HTERT RPE-1 (cell line): Measurements from ENCODE around the gene ZNF524.

Source experiments
- in situ Hi-C: fragments of 300-500 bp; cut with MboI; formaldehyde crosslinking; loops from 4 replicates; pipeline ENCODE4 v1.14.3; 2020; ENCODE audit warnings: low sequenced_read_pairs

The ZNF524 gene

GRCh38 chr19:55619286-55619685 is 19.2 kb downstream of the ZNF524 start:
- in situ Hi-C loops, result no loop called here

GRCh38 chr19:55620410-55621204 is 20.5 kb downstream of the ZNF524 start:
- in situ Hi-C loops, result no loop called here

GRCh38 chr19:55621205-55621672 is 21.2 kb downstream of the ZNF524 start:
- in situ Hi-C loops, result no loop called here

- in situ Hi-C loops, result no loop called here
Measured at GRCh38 chr19:55621673-55622231, 21.7 kb downstream of the ZNF524 start.

GRCh38 chr19:55622242-55622969 is 22.3 kb downstream of the ZNF524 start:
- in situ Hi-C loops, result no loop called here

GRCh38 chr19:55623130-55623529 is 23.0 kb downstream of the ZNF524 start:
- in situ Hi-C loops, result no loop called here

- in situ Hi-C loops, result no loop called here
Measured at GRCh38 chr19:55623561-55623960, 23.5 kb downstream of the ZNF524 start.

- in situ Hi-C loops, result no loop called here
Measured at GRCh38 chr19:55624109-55625003, 24.3 kb downstream of the ZNF524 start, which contains the start of gene ZNF784. Gene ZNF784 (minus strand): TSS chr19:55624566. CDS start chr19:55624561, 5 bp downstream.

GRCh38 chr19:55625004-55625326 is 24.9 kb downstream of the ZNF524 start:
- in situ Hi-C loops, result no loop called here

GRCh38 chr19:55626350-55626749 is 26.3 kb downstream of the ZNF524 start:
- in situ Hi-C loops, result no loop called here

- in situ Hi-C loops, result no loop called here
Measured at GRCh38 chr19:55632463-55632834, 32.4 kb downstream of the ZNF524 start.

GRCh38 chr19:55633861-55634260 is 33.8 kb downstream of the ZNF524 start:
- in situ Hi-C loops, result no loop called here

GRCh38 chr19:55635334-55635717 is 35.2 kb downstream of the ZNF524 start:
- in situ Hi-C loops, result no loop called here

- in situ Hi-C loops, result no loop called here
Measured at GRCh38 chr19:55635856-55636440, 35.9 kb downstream of the ZNF524 start.

GRCh38 chr19:55636723-55637122 is 36.6 kb downstream of the ZNF524 start:
- in situ Hi-C loops, result no loop called here

- in situ Hi-C loops, result no loop called here
Measured at GRCh38 chr19:55637534-55637933, 37.4 kb downstream of the ZNF524 start.

GRCh38 chr19:55638864-55639359 is 38.8 kb downstream of the ZNF524 start:
- in situ Hi-C loops, result no loop called here

- in situ Hi-C loops, result no loop called here
Measured at GRCh38 chr19:55640043-55640576, 40.0 kb downstream of the ZNF524 start.

GRCh38 chr19:55640577-55641425 is 40.7 kb downstream of the ZNF524 start, which contains the start of gene ZNF580:
Gene ZNF580 (plus strand): TSS chr19:55641002. CDS start chr19:55642509, 1,507 bp downstream.
- in situ Hi-C loops, result no loop called here
